Gastrocnemius medialis (tissue), 4 donors: Measurements from ENCODE around the gene NCAN. TPM values are rescaled to one million over a fixed set of nuclear protein-coding genes. Genes with fewer than 3 reads are reported as not detected.

Experiments
- ATAC-seq, 2 donors: fragments of 150-250 bp; one replicate each; pipeline ENCODE4 v1.9.1; 2016
- DNase-seq, 2 donors: peaks; one replicate each; pipeline ENCODE4 v3.0.0-alpha.2; 2019
- H3K27ac ChIP-seq, 4 donors: fragments of 200-600 bp; sonication (generic); 1 replicate in 1 of 4; 2 replicates in 3 of 4; pipeline ENCODE4 v1.5.1; 2016 to 2018; ENCODE audit warnings: mild to moderate bottlenecking in 2 of 4, moderate library complexity in 1 of 4
- H3K27me3 ChIP-seq, 3 donors: fragments of 200-600 bp; sonication (generic) in 2 of 3; 1 replicate in 1 of 3; 2 replicates in 2 of 3; pipeline versions ENCODE4 v1.5.1 to v1.6.0; 2016 to 2019; ENCODE audit warnings: mild to moderate bottlenecking in 1 of 3, moderate library complexity in 1 of 3
- H3K36me3 ChIP-seq, 2 donors: fragments of 200-600 bp; sonication (generic) in 1 of 2; one replicate each; pipeline ENCODE4 v1.5.1; 2017 to 2018
- H3K4me1 ChIP-seq, 2 donors: fragments of 200-600 bp; sonication (generic) in 1 of 2; one replicate each; pipeline ENCODE4 v1.5.1; 2016 to 2017; ENCODE audit warnings: mild to moderate bottlenecking in 2 of 2
- H3K4me3 ChIP-seq, 4 donors: fragments of 200-600 bp; sonication (generic) in 3 of 4; 1 replicate in 1 of 4; 2 replicates in 3 of 4; pipeline ENCODE4 v1.5.1; 2016 to 2019; ENCODE audit warnings: mild to moderate bottlenecking in 2 of 4
- H3K9me3 ChIP-seq, 3 donors: fragments of 200-600 bp; sonication (generic) in 2 of 3; 1 replicate in 1 of 3; 2 replicates in 2 of 3; pipeline ENCODE4 v1.5.1; 2016 to 2019
- CTCF ChIP-seq, 5 experiments: fragments of 450-650 bp in 3 of 5; fragments of 200-600 bp in 2 of 5; sonication (generic) in 2 of 5; IDR thresholded peaks in 4 of 5; conservative IDR thresholded peaks in 1 of 5; 1 replicate in 4 of 5; 2 replicates in 1 of 5; pipeline ENCODE4 v1.5.1; 2016 to 2019; ENCODE audit warnings: antibody characterized with exemption in 5 of 5, mild to moderate bottlenecking in 3 of 5, moderate library complexity in 3 of 5
- POLR2A ChIP-seq, 2 donors: fragments of 450-650 bp; IDR thresholded peaks; one replicate each; pipeline ENCODE4 v1.6.1; 2017; ENCODE audit warnings: antibody characterized with exemption in 2 of 2, mild to moderate bottlenecking in 2 of 2, moderate library complexity in 2 of 2
- in situ Hi-C, 4 donors: fragments of 200-750 bp; cut with MboI; loops; one replicate each; pipeline versions ENCODE4 v1.15.0 to v1.8.0; 2017; ENCODE audit warnings: low sequenced_read_pairs in 4 of 4
- intact Hi-C: fragments of 100-400 bp; cut with DNase I; formaldehyde crosslinking; loops from one replicate; pipeline ENCODE4 v1.15.1; 2023; ENCODE audit warnings: low total_unique reads
- total RNA-seq, 4 donors: library from RNA; depleted of rRNA; stranded (reverse); fragments of >200 nt; gene quantifications; one replicate each; pipeline versions ENCODE4 v1.1.0 to v1.2.3, GENCODE V29; 2016

Gene NCAN
- total RNA-seq = not detected

GRCh38 chr19:19211499-19212420 is at the start of gene NCAN:
Gene NCAN, plus strand, starts transcription at chr19:19211958. Its CDS starts 4,996 bp downstream, at chr19:19216954.
- DNase-seq = no peak
- intact Hi-C loops = no loop called here
- no peak within 1 kb of the TSS for H3K4me3 ChIP-seq
- no peak within 1 kb of the TSS for H3K27ac ChIP-seq
- no peak for ATAC-seq
- H3K27me3 ChIP-seq = peaks cover 37 to 64% (median 45%) of the 10 kb centered on the region in 3 donors
- H3K9me3 ChIP-seq = no peaks in the 10 kb centered on the region
- no peaks in the 10 kb centered on the region for H3K36me3 ChIP-seq
- H3K4me1 ChIP-seq = no peaks in the 10 kb centered on the region
- in situ Hi-C loops = no loop called here
- TF ChIP-seq CTCF (IDR thresholded peaks at IDR 0.05 in 4 of 5, conservative IDR thresholded peaks at IDR 0.05 in 1 of 5) (no peak), POLR2A (IDR thresholded peaks at IDR 0.05) (no peak)

GRCh38 chr19:19162495-19162894 is 49.3 kb upstream of the NCAN start:
- intact Hi-C loops (no loop called here), in situ Hi-C loops (no loop called here)
- no peaks in the 10 kb centered on the region for H3K36me3 ChIP-seq
- no peak for DNase-seq
- H3K4me3 ChIP-seq = no peak overlapping the region
- no peak overlapping the region for H3K27ac ChIP-seq
- ATAC-seq = no peak
- H3K27me3 ChIP-seq = no peaks in the 10 kb centered on the region
- TF ChIP-seq CTCF (IDR thresholded peaks at IDR 0.05 in 4 of 5, conservative IDR thresholded peaks at IDR 0.05 in 1 of 5) (no peak), POLR2A (IDR thresholded peaks at IDR 0.05) (no peak)
- H3K9me3 ChIP-seq = no peaks in the 10 kb centered on the region
- no peaks in the 10 kb centered on the region for H3K4me1 ChIP-seq

- no peaks in the 10 kb centered on the region for H3K27me3 ChIP-seq
- ATAC-seq = no peak
- no peaks in the 10 kb centered on the region for H3K36me3 ChIP-seq
- no peak for TF ChIP-seq POLR2A (IDR thresholded peaks at IDR 0.05)
- TF ChIP-seq CTCF (IDR thresholded peaks at IDR 0.05 in 4 of 5, conservative IDR thresholded peaks at IDR 0.05 in 1 of 5) = no peak
- intact Hi-C loops = no loop called here
- H3K4me1 ChIP-seq = peaks cover under 1 to 10% of the 10 kb centered on the region in 2 donors
- in situ Hi-C loops = no loop called here
- H3K4me3 ChIP-seq = no peak overlapping the region
- no peak overlapping the region for H3K27ac ChIP-seq
- no peak for DNase-seq
- H3K9me3 ChIP-seq = no peaks in the 10 kb centered on the region
Measured at GRCh38 chr19:19165396-19165795, 46.4 kb upstream of the NCAN start.

- in situ Hi-C loops = no loop called here
Measured at GRCh38 chr19:19167612-19168011, 44.1 kb upstream of the NCAN start.

More at GRCh38 chr19:19167612-19168011, 44.1 kb upstream of the NCAN start:
- no peaks in the 10 kb centered on the region for H3K36me3 ChIP-seq
- TF ChIP-seq CTCF (IDR thresholded peaks at IDR 0.05 in 4 of 5, conservative IDR thresholded peaks at IDR 0.05 in 1 of 5) (no peak), POLR2A (IDR thresholded peaks at IDR 0.05) (no peak)
- DNase-seq (no peak), ATAC-seq (no peak)
- peaks cover 19 to 25% of the 10 kb centered on the region in 2 donors for H3K4me1 ChIP-seq
- no peaks in the 10 kb centered on the region for H3K27me3 ChIP-seq
- no peak overlapping the region for H3K27ac ChIP-seq
- H3K4me3 ChIP-seq = no peak overlapping the region
- no peaks in the 10 kb centered on the region for H3K9me3 ChIP-seq
- intact Hi-C loops = no loop called here
